HG02798 (cell line): ENCODE measurements around the gene CDKAL1.

ENCODE experiments used
- ATAC-seq: cut with Tn5 transposase; IDR thresholded peaks from one replicate; pipeline ENCODE4 v1.9.1; 2021; ENCODE audit warnings: mild to moderate bottlenecking; ENCODE audit not compliant: unreplicated experiment, poor library complexity

The CDKAL1 gene

DNA sequence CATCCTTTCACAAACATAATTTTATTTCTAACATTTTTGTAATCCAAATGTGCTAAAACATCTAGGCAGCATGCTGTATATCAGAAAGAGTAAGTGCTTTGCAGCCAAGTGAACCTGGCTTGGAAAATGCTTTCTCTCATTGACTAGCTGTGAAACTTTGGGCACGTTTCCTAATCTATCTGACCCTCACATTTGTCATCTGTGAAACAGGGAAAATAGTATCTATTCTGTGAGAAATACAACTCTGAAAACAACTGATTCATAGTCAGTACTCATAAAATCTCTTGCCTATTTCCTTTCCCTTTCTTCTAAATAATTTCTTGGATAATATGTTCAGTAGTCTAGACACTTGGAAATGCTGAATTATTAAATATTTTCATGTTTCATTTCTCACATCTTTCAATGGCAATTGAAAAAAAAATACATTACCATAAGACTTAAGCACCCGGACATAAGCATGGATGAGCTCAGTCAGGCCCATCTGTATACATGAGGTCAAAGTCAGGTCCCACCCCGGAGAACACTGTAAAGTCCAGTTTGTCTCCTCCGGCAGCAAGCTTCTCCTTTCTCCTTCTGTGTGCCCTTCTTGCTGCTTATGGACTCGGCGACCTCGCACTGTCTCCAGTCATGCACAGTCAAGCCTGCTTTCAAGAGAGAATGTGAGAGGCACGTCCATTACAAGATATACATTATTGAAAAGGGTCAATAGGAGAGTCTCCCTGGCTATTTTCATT is 604.2 kb downstream of the CDKAL1 start:
- no peak for ATAC-seq

DNA sequence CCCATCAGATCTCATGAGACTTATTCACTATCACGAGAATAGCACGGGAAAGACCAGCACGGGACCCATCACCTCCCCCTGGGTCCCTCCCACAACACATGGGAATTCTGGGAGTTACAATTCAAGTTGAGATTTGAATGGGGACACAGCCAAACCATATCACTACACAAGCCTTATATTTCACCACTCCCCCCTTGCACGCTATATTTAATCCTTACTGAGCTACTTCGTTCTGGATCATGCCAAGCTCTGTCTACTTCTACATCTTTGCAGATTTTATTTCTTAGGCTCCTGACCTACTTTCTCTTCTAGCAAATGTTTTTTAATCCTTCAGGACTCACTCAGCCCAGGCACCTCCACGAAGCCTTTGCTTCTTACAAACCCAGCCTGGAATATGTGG is 606.7 kb downstream of the CDKAL1 start:
- no peak for ATAC-seq

DNA sequence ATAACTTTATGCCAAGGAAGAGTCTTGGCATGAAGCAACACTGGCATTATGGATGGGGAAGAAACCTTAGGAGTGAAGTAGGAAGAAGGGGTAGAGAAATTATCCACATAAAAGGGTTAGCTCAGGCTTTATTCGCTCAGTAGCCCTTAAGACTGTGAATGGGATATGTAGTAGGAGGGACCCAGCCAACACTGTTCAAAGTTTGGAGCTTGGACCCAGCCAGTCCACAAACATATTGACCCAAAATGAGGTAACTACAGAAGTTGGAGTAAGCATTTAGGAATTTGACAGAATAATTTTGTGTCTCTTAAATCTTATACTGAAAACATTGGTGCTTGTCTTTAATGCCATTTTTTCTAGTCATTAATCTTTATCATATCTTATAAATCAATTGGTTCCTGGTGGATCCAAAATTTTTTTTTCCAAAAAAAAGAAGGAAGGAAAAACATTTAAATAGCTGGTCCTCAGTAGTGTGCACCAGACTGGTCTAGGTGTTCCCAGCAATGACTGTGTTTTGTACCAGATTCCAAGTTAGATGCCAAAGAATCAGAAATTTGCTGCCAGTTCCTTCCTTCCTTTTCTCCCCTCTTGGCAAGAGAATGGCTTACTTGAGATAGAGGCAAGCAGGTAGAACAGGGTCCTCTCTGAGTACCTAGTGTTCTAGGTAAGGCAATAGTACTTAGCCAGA is 607.5 kb downstream of the CDKAL1 start:
- ATAC-seq, result no peak

GRCh38 chr6:21142741-21143140 is 608.5 kb downstream of the CDKAL1 start:
- no peak for ATAC-seq

DNA sequence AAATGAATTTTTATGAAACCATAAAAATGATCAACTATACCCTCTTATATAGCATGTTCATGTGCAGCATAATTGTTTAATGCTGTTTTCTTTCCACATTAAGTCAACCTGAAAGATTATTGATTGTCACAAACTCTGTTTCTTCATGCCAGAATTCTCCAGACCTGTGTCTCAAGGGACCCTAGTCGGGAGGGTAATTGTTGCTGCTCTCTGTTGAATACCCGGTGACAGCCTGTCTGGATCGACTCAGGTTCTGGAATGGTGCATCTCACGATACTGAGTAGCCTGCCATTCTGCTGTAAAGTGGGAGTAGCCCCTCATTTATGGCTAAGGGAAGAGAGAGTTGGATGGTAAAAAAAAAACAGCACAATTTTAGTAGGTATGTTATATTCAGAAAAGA is 609.4 kb downstream of the CDKAL1 start:
- no peak for ATAC-seq

GRCh38 chr6:21144928-21145327 is 610.7 kb downstream of the CDKAL1 start:
- no peak for ATAC-seq

DNA sequence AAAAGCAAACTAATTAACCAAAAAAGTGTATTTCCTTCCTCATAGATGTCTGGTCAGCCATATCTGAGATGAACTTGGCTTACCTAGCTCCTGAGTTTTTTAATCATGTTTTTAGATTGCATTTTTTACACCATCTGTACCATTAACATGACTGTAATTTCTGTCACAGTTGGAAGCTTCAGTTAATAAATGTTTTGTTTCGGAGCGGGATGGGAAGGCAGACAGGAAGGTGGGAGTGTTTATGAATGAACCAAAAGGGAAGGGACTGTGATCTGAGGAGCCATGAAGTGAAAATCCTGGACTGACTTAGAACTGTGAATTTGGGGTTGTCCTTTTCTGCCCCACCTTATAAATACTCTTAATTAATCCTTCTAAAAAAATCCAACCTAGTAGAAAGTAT is 613.7 kb downstream of the CDKAL1 start:
- no peak for ATAC-seq

- no peak for ATAC-seq
These were observed 615.2 kb downstream of the CDKAL1 start for GRCh38 chr6:21149470-21149869.

DNA sequence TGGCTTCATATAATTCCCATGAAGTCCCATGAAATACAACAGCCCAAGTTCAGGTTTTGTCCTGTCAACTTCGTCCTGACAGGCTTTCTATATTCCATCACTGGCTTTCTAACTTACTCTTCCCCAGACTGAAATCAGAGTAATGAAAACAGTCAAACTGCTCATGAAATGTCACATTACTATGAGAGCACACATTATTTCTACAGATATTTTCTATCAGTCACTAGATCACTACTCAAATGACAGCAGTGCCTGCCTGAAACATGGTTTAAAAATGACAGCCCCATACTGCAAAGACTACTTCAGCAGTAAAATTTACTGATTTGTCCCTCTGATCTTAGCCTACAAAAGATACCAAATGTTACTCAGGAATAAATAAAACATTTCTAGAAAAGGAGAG is 616.4 kb downstream of the CDKAL1 start:
- ATAC-seq, result no peak

DNA sequence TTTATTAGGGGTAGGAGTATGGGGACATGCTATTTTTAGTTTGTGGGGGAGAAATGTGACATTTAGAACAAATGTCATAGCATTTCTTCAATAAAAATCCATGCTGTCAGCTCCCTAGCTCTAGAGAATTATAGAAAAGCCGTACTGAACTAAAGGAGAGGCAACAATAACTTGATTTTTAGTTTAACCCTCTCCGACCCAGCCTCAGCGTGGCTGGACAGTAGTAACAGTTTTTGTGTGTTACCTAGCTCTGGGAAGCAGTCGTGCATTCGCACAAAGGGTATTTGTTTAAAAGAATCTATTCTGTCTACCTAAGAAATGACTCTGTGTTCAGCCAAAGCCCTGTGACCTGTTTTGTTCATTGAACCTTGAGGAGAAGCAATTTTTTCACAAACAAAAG is 616.9 kb downstream of the CDKAL1 start:
- ATAC-seq, result no peak

DNA sequence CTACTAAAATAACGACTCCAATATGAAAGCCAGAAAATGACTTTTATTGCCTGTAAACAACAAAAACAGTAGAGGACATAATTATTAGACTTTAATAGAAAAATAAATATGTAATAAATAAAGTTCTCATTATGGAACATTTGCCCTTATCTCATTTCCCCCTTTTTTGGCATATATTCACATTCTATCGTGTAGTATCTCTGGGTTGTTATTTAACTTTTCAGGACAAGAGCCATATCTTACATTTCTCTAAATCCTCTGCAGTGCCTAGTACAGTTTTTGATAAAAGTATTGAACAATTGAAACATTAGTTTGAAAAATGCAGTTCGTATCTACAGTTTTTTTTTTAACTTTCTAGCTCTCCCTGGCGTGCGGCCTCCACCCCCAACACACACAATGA is 617.3 kb downstream of the CDKAL1 start:
- no peak for ATAC-seq

DNA sequence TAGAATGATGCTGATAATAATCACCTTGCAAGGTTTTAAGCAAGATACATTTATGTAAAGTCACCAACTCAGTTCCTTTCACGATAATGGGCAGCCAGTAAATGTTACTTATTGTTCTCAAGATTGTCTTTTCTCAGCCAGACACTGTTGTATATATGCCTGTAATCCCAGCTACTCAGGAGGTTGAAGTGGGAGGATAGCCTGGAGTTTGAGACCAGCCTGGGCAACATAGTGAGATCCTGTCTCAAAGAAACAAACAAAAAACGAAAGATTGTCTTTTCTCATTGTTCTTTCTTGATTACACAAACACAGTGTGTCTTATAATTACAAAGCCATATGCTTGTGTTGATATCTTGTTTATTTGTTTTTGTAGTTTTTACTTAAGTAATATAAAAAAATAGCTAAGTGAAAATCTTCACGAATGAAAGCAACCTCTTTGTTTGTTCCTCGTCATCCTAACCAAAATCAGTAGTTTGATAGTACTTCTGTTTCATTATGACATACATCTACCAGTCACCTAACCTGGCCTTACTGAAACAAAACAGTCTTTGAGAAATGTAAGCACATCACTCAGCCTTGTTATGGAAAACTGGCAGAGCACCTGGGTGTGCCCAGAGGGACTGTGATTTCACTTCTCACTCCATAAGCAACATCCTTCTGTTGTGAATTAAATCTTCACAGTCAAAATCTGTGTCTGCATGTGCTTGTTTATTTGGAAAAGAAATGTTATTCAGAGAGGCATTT is 623.1 kb downstream of the CDKAL1 start:
- ATAC-seq, result peak; percentile 66

GRCh38 chr6:21158149-21158548 is 623.9 kb downstream of the CDKAL1 start:
- no peak for ATAC-seq

- no peak for ATAC-seq
These were observed 624.6 kb downstream of the CDKAL1 start for GRCh38 chr6:21158873-21159272.

GRCh38 chr6:21159465-21159864 is 625.2 kb downstream of the CDKAL1 start:
- ATAC-seq, result no peak

- no peak for ATAC-seq
These were observed 627.5 kb downstream of the CDKAL1 start for GRCh38 chr6:21161707-21162106.

GRCh38 chr6:21163110-21163837 is 629.0 kb downstream of the CDKAL1 start:
- ATAC-seq, result no peak

DNA sequence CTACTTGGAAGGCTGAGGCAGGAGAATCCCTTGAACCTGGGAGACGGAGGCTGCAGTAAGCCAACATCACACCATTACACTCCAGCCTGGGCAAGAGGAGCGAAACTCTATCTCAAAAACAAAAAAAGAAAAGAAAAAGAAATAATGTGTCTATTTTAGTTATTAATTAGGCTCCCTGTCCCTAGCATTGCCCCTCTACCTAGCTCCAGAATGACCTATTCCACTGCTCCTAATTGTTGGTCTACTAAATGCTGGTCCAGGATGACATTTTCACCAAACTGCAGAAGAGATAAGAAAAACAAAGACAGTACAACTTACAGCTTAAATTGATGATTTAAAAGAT is 629.6 kb downstream of the CDKAL1 start:
- no peak for ATAC-seq

GRCh38 chr6:21164768-21165326 is 630.6 kb downstream of the CDKAL1 start:
- ATAC-seq, result peak; percentile 58

GRCh38 chr6:21166754-21167153 is 632.5 kb downstream of the CDKAL1 start:
- ATAC-seq, result peak; percentile 80
